ENCODE measurements around the gene KCNIP3. TPM values are rescaled to one million over a fixed set of nuclear protein-coding genes. Genes with fewer than 3 reads are reported as not detected.
A peak's percentile ranks its signal among the peaks of the same experiment; 100 is the strongest.
"Not testable (repeated sequence)": the region's sequence is repeated elsewhere in the genome, so short reads cannot be mapped to it uniquely, and the experiment has no call there.

The KCNIP3 gene
- total RNA-seq, 3 donors from 2014 or later (not counting 1 experiment from before 2014, with no cell fraction given): 0.52 to 1.4 TPM; not detected in 1

DNA sequence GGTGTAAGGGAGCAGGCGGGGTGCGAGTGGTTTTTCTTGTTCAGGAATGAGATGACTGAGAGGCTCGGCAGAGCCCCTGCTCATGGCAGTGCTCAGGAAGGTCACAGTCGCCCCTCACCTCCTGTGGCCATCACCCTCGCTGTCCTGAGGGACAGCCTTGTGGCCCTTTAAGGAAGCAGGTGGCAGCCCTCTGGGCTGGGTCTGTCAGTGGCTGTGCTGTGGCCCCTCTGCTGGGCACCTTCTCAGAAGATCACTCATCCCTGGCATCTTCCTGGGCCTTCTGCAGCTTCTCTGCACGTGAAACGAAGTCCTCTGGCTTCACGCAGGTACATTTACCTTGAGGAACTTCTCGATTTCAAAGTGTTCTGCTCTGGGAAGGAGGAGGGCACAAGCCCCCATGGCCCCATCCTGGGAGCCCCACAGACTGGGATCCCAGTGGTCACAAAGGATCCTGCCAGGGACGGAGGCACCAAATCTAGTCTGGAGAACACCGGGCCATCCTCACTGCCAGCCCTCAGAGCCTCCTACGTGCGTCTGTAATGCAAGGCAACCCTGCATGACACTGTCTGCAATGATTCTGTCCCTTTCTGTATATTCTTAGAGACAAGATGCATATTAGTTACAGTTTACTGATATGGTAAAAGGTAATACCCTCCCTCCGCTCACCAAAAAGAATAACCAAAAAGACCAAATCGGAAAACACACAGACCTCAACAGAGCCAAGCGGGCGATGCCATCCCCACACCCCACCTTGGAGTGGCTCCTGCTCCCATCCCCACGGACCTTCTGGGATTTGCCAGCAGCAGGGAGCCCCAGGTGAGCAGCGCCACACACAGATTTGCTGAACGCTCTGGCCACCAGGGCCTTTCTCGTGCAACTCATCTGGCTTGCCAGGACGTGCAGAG, 79.4 kb downstream of the KCNIP3 start:
- Mint-ChIP-seq H3K36me3 (no peaks in the 10 kb centered on the region), H3K4me1 (no peaks in the 10 kb centered on the region), H3K27me3 (ENCODE audit: low read depth in 2 of 2) (peaks cover 7 to 9% of the 10 kb centered on the region in 2 donors), H3K9me3 (no peaks in the 10 kb centered on the region), H3K27ac (no peak overlapping the region), H3K4me3 (no peak overlapping the region)
- DNase-seq (no peak), ATAC-seq (no peak)
- no peak overlapping the region for H3K27ac ChIP-seq (ENCODE audit: low read length)
- H3K9me3 ChIP-seq (ENCODE audit: control insufficient read depth, insufficient read depth, low read length): no peaks in the 10 kb centered on the region
- no peaks in the 10 kb centered on the region for H3K36me3 ChIP-seq (ENCODE audit: control insufficient read depth, insufficient read depth, low read length)
- TF ChIP-seq CTCF (IDR thresholded peaks at IDR 0.05): no peak
- 88% methylated on average over 22 of the region's 22 CpGs for WGBS (ENCODE audit: insufficient coverage)
- H3K4me3 ChIP-seq (ENCODE audit: low read length): no peak overlapping the region
- no peaks in the 10 kb centered on the region for H3K27me3 ChIP-seq (ENCODE audit: control insufficient read depth, insufficient read depth, low read length)
- intact Hi-C loops (cut with micrococcal nuclease): no loop called here
- H3K4me1 ChIP-seq (ENCODE audit: control insufficient read depth, insufficient read depth, low read length): no peaks in the 10 kb centered on the region

DNA sequence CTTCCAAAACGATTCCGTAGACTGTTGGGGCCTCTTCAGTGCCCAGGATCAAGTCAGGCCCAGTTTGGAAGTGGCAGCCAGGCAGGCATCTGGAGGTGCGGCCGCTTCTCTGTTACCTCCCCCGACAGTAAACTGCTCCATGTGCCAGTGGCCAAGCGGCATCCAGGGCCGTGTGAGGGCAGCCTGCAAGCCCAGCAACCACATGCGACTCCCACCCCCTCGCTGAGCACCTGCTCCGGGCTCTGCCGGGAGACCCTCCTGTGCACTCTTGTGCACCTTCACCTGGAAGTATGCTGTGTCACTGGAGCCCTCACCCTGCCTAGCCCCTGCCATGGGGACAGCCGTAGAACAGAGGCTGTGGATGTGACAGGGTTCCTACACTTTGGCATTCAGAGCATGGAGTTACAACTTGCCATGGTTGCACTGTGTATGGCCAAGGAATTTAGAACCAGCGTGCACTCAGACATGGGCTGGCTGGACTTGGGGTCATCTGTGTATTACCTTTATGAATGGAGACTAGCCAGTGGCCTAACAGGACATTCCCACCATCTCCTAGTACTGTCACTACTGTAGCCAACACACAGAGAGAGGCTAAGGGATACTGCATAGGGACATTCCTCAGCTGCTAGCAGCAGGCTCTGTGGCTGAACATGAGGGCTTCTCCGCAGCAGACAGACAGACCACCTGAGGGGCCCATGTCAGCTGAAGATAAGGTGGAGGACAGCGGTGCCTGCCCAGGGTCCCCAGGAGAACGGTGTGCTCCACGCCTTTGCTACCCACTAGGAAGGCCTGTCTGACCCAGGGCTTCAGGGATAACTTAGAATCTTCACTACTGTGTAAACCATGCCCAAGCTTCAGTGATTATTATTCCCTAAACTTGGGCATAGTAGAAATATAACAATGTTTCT, 80.3 kb downstream of the KCNIP3 start:
- H3K27me3 ChIP-seq (ENCODE audit: control insufficient read depth, insufficient read depth, low read length): no peaks in the 10 kb centered on the region

GRCh38 chr2:95378281-95378680, 81.1 kb downstream of the KCNIP3 start:
- H3K4me3 Mint-ChIP-seq; ATAC-seq; H3K9me3 ChIP-seq (ENCODE audit: control insufficient read depth, insufficient read depth, low read length); DNase-seq; H3K9me3 Mint-ChIP-seq; H3K4me3 ChIP-seq (ENCODE audit: low read length); H3K27me3 Mint-ChIP-seq (ENCODE audit: low read depth in 2 of 2); H3K4me1 ChIP-seq (ENCODE audit: control insufficient read depth, insufficient read depth, low read length); H3K36me3 ChIP-seq (ENCODE audit: control insufficient read depth, insufficient read depth, low read length); H3K27ac ChIP-seq (ENCODE audit: low read length); H3K27ac Mint-ChIP-seq; H3K36me3 Mint-ChIP-seq; intact Hi-C loops (cut with micrococcal nuclease); H3K4me1 Mint-ChIP-seq; H3K27me3 ChIP-seq (ENCODE audit: control insufficient read depth, insufficient read depth, low read length): not testable (repeated sequence)
- over 99% methylated on average over 7 of the region's 7 CpGs for WGBS (ENCODE audit: insufficient coverage)

More for the DNA sequence above, 80.3 kb downstream of the KCNIP3 start:
- Mint-ChIP-seq H3K4me1 (no peaks in the 10 kb centered on the region), H3K36me3 (no peaks in the 10 kb centered on the region), H3K27me3 (ENCODE audit: low read depth in 2 of 2) (peaks cover 6 to 7% of the 10 kb centered on the region in 2 donors), H3K27ac (no peak overlapping the region), H3K4me3 (no peak overlapping the region), H3K9me3 (no peaks in the 10 kb centered on the region)
- Histone ChIP-seq H3K4me1 (ENCODE audit: control insufficient read depth, insufficient read depth, low read length) (no peaks in the 10 kb centered on the region), H3K4me3 (ENCODE audit: low read length) (no peak overlapping the region), H3K27ac (ENCODE audit: low read length) (no peak overlapping the region), H3K36me3 (ENCODE audit: control insufficient read depth, insufficient read depth, low read length) (no peaks in the 10 kb centered on the region), H3K9me3 (ENCODE audit: control insufficient read depth, insufficient read depth, low read length) (no peaks in the 10 kb centered on the region)
- WGBS (ENCODE audit: insufficient coverage): 89% methylated on average over 17 of the region's 17 CpGs
- no peak for TF ChIP-seq CTCF (IDR thresholded peaks at IDR 0.05)
- intact Hi-C loops (cut with micrococcal nuclease): no loop called here
- DNase-seq: no peak
- ATAC-seq: no peak

DNA sequence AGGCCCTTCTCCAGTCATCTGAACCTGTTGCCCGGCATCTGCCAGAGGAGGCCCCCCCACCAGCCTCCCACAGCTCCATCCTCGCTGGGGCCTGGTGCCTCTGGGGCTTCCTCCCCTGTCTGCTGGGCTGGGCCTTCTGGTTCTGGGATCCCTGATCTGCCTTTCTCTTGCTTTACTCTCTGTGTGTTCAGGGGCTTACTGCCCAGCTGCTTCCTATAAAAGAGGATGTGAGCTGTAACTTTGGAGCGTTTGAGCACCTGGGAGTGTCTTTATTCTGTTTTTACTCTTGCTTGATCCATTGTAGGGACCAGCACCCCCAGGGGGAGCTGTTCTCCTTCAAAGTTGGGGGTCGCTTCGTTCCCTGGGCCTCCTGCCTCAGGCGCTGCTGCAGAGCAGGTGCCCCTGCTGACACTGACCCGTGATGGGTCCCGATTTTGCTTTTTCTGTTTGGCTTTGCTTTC, 82.3 kb downstream of the KCNIP3 start:
- H3K36me3 Mint-ChIP-seq: no peaks in the 10 kb centered on the region
- Histone ChIP-seq H3K36me3 (ENCODE audit: control insufficient read depth, insufficient read depth, low read length) (no peaks in the 10 kb centered on the region), H3K27me3 (ENCODE audit: control insufficient read depth, insufficient read depth, low read length) (no peaks in the 10 kb centered on the region), H3K27ac (ENCODE audit: low read length) (no peak overlapping the region), H3K4me1 (ENCODE audit: control insufficient read depth, insufficient read depth, low read length) (no peaks in the 10 kb centered on the region), H3K9me3 (ENCODE audit: control insufficient read depth, insufficient read depth, low read length) (no peaks in the 10 kb centered on the region), H3K4me3 (ENCODE audit: low read length) (no peak overlapping the region)
- no peak for TF ChIP-seq CTCF (IDR thresholded peaks at IDR 0.05)
- no peak overlapping the region for H3K27ac Mint-ChIP-seq
- peaks cover 5 to 7% of the 10 kb centered on the region in 2 donors for H3K27me3 Mint-ChIP-seq (ENCODE audit: low read depth in 2 of 2)
- no peaks in the 10 kb centered on the region for H3K4me1 Mint-ChIP-seq
- no peak overlapping the region for H3K4me3 Mint-ChIP-seq
- H3K9me3 Mint-ChIP-seq: no peaks in the 10 kb centered on the region
- intact Hi-C loops (cut with micrococcal nuclease): no loop called here
- DNase-seq (peak in 1 of 2 donors; percentile 13), ATAC-seq (no peak)
- WGBS (ENCODE audit: insufficient coverage): 32% methylated on average over 8 of the region's 8 CpGs

Data from natural killer cell (primary cell).